D721Med (cell line): Measurements from ENCODE around the gene ALPP.

Experiments used
- DNase-seq: peaks from one replicate; pipeline ENCODE4 v3.0.0; 2011; ENCODE audit warnings: low spot score; ENCODE audit not compliant: insufficient read length
- FAIRE-seq: peaks from 2 replicates; lab custom pipeline; 2011; peaks lifted over from hg19 to GRCh38; lab: Jason Lieb, UNC
- CTCF ChIP-seq: IDR thresholded peaks from 2 replicates; pipeline ENCODE4 v1.5.1; 2012; ENCODE audit warnings: mild to moderate bottlenecking, control low read depth; ENCODE audit not compliant: insufficient read depth; ENCODE audit errors: missing control alignments

Gene ALPP

GRCh38 chr2:232412986-232413385, 34.4 kb downstream of the ALPP start:
- FAIRE-seq, result no peak
- no peak for TF ChIP-seq CTCF

GRCh38 chr2:232415138-232415690, 36.7 kb downstream of the ALPP start:
- FAIRE-seq (no peak), DNase-seq (no peak)
- no peak for TF ChIP-seq CTCF

More at GRCh38 chr2:232412986-232413385, 34.4 kb downstream of the ALPP start:
- DNase-seq, result no peak

GRCh38 chr2:232415736-232416520, 37.4 kb downstream of the ALPP start:
- FAIRE-seq (no peak), DNase-seq (no peak)
- TF ChIP-seq CTCF, result no peak

- FAIRE-seq, result no peak
- TF ChIP-seq CTCF, result no peak
Measured at GRCh38 chr2:232416521-232417470, 38.2 kb downstream of the ALPP start.

GRCh38 chr2:232417489-232417888, 38.9 kb downstream of the ALPP start:
- no peak for TF ChIP-seq CTCF
- FAIRE-seq, result no peak

More at GRCh38 chr2:232416521-232417470, 38.2 kb downstream of the ALPP start:
- DNase-seq, result no peak

GRCh38 chr2:232418056-232418455, 39.5 kb downstream of the ALPP start:
- no peak for TF ChIP-seq CTCF
- DNase-seq (no peak), FAIRE-seq (no peak)

More at GRCh38 chr2:232417489-232417888, 38.9 kb downstream of the ALPP start:
- DNase-seq, result no peak
